Putamen (tissue), 1 donor: ENCODE results near the gene BMP10.

Source experiments
- DNase-seq: peaks from one replicate; pipeline ENCODE4 v3.0.0-alpha.2; 2016; ENCODE audit warnings: low spot score

BMP10 gene

GRCh38 chr2:68817306-68817705 lies 53.9 kb downstream of the BMP10 start:
- no peak for DNase-seq
